Measurements from ENCODE around the gene BSCL2. TPM values are rescaled to one million over a fixed set of nuclear protein-coding genes. Genes with fewer than 3 reads are reported as not detected.
A peak's percentile ranks its signal among the peaks of the same experiment; 100 is the strongest.

Gene BSCL2
- total RNA-seq, 2 donors from 2014 or later: 148 to 187 TPM

GRCh38 chr11:62680825-62681240 lies 26.4 kb downstream of the BSCL2 start:
- H3K27ac ChIP-seq: peak overlapping the region in 1 of 2 donors; percentile 15
- intact Hi-C loops (cut with DNase I): no loop called here
- H3K27me3 ChIP-seq (replicated peaks; ENCODE audit: insufficient read depth): no peaks in the 10 kb centered on the region
- TF ChIP-seq POLR2AphosphoS5 (IDR thresholded peaks at IDR 0.05): peak; percentile 27
- TF ChIP-seq, protein P1, sequence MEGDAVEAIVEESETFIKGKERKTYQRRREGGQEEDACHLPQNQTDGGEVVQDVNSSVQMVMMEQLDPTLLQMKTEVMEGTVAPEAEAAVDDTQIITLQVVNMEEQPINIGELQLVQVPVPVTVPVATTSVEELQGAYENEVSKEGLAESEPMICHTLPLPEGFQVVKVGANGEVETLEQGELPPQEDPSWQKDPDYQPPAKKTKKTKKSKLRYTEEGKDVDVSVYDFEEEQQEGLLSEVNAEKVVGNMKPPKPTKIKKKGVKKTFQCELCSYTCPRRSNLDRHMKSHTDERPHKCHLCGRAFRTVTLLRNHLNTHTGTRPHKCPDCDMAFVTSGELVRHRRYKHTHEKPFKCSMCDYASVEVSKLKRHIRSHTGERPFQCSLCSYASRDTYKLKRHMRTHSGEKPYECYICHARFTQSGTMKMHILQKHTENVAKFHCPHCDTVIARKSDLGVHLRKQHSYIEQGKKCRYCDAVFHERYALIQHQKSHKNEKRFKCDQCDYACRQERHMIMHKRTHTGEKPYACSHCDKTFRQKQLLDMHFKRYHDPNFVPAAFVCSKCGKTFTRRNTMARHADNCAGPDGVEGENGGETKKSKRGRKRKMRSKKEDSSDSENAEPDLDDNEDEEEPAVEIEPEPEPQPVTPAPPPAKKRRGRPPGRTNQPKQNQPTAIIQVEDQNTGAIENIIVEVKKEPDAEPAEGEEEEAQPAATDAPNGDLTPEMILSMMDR (IDR thresholded peaks at IDR 0.05): peak in 3 of 4 experiments; percentile 39 to 58 (median 45)
- no peak for TF ChIP-seq POLR2A (IDR thresholded peaks at IDR 0.05)
- H3K9me3 ChIP-seq: no peaks in the 10 kb centered on the region
- H3K36me3 ChIP-seq: no peaks in the 10 kb centered on the region
- H3K4me1 ChIP-seq (replicated peaks): peaks cover 8% of the 10 kb centered on the region
- WGBS: 54% methylated on average over 4 of the region's 4 CpGs
- H3K4me3 ChIP-seq: no peak overlapping the region
- peak; percentile 48 for DNase-seq (ENCODE audit: low spot score)

GRCh38 chr11:62678770-62679696 lies 28.2 kb downstream of the BSCL2 start, which contains the start of gene UBXN1:
UBXN1 (minus strand) TSS chr11:62679073; CDS start chr11:62678923, 150 bp downstream.
- no peaks in the 10 kb centered on the region for H3K36me3 ChIP-seq
- TF ChIP-seq, protein P1 (IDR thresholded peaks at IDR 0.05): no peak
- peak; percentile 16 for TF ChIP-seq POLR2A (IDR thresholded peaks at IDR 0.05)
- TF ChIP-seq POLR2AphosphoS5 (IDR thresholded peaks at IDR 0.05): peak; percentile 97
- H3K4me1 ChIP-seq (replicated peaks): peaks cover 8% of the 10 kb centered on the region
- no peaks in the 10 kb centered on the region for H3K9me3 ChIP-seq
- H3K4me3 ChIP-seq: peak within 1 kb of the TSS; percentile 86 to 90
- intact Hi-C loops (cut with DNase I): no loop called here
- H3K27me3 ChIP-seq (replicated peaks; ENCODE audit: insufficient read depth): no peaks in the 10 kb centered on the region
- peak within 1 kb of the TSS; percentile 79 to 82 for H3K27ac ChIP-seq
- WGBS: 9% methylated on average over 47 of the region's 55 CpGs
- DNase-seq (ENCODE audit: low spot score): peak; percentile 84

DNA sequence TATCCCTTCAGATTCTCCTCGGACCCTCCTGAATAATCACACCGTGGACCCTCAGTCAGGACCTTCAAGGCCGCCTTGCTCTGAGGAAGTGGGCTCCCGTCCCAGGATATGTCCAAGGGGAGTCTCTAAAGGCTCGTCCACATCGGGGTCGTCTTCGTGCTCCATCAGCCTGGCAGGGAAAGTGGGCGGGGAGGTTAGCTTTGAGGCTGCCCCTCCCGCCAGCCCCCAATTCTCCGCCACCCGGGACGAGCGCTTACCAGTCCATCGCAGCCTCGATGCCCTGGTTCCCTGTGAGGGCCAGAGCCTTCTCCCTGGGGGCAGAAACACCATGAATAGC lies 28.8 kb downstream of the BSCL2 start:
- intact Hi-C loops (cut with DNase I): no loop called here
- WGBS: 5% methylated on average over 9 of the region's 16 CpGs
- TF ChIP-seq, protein P1 (IDR thresholded peaks at IDR 0.05): no peak
- no peak for TF ChIP-seq POLR2A (IDR thresholded peaks at IDR 0.05)
- TF ChIP-seq POLR2AphosphoS5 (IDR thresholded peaks at IDR 0.05): no peak

GRCh38 chr11:62677714-62678113 lies 29.5 kb downstream of the BSCL2 start:
- WGBS: 81% methylated on average over 15 of the region's 15 CpGs
- no peaks in the 10 kb centered on the region for H3K9me3 ChIP-seq
- TF ChIP-seq POLR2A (IDR thresholded peaks at IDR 0.05): no peak
- TF ChIP-seq, protein P1 (IDR thresholded peaks at IDR 0.05): no peak
- TF ChIP-seq POLR2AphosphoS5 (IDR thresholded peaks at IDR 0.05): no peak
- intact Hi-C loops (cut with DNase I): no loop called here
- no peaks in the 10 kb centered on the region for H3K27me3 ChIP-seq (replicated peaks; ENCODE audit: insufficient read depth)
- H3K36me3 ChIP-seq: no peaks in the 10 kb centered on the region
- H3K4me3 ChIP-seq: peak overlapping the region in 1 of 2 donors; percentile 86
- no peak for DNase-seq (ENCODE audit: low spot score)
- peaks cover 14% of the 10 kb centered on the region for H3K4me1 ChIP-seq (replicated peaks)
- H3K27ac ChIP-seq: no peak overlapping the region

More for the DNA sequence above, 28.8 kb downstream of the BSCL2 start:
- Histone ChIP-seq H3K4me3 (peak overlapping the region; percentile 86 to 90), H3K36me3 (no peaks in the 10 kb centered on the region), H3K27me3 (replicated peaks; ENCODE audit: insufficient read depth) (no peaks in the 10 kb centered on the region), H3K27ac (peak overlapping the region; percentile 79 to 82), H3K4me1 (replicated peaks) (peaks cover 8% of the 10 kb centered on the region), H3K9me3 (no peaks in the 10 kb centered on the region)
- no peak for DNase-seq (ENCODE audit: low spot score)

All from prostate gland (tissue), 2 donors.